AG09309 (cell line): ENCODE data around the gene PCSK1.

Experiments
- DNase-seq: peaks from one replicate; pipeline ENCODE4 v3.0.0-alpha.2; 2010; ENCODE audit warnings: low read depth
- H3K4me3 ChIP-seq: 2 replicates; pipeline ENCODE4 v1.5.1; 2011; ENCODE audit warnings: mild to moderate bottlenecking, low read depth, low read length, moderate library complexity; ENCODE audit not compliant: control insufficient read depth
- TF ChIP-seq, protein P1 (sequence below): IDR thresholded peaks from 2 replicates; pipeline ENCODE4 v1.5.1; 2011; ENCODE audit warnings: mild to moderate bottlenecking, low read depth, low read length, inconsistent platforms; ENCODE audit not compliant: insufficient read depth, control insufficient read depth; ENCODE audit errors: missing control alignments

Gene PCSK1

DNA sequence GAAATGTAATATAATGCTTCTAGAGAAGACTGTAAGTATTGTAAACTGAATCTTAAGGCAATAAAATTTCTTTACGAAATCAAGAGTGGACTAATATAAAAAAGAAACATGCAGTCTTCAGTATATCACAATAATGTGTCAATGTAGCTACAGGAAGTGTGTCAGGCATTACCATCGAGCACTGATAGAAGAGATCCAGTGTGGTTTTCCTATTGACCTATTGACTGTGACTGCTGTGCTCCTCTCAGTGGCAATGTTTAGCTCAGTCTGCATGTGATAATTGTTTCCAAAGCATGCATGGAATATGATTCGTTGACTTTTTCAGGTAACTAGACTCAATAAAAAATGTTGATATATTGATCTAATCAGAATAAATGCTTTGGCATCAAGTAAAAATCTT, 20.3 kb upstream of the PCSK1 start:
- TF ChIP-seq, protein P1, sequence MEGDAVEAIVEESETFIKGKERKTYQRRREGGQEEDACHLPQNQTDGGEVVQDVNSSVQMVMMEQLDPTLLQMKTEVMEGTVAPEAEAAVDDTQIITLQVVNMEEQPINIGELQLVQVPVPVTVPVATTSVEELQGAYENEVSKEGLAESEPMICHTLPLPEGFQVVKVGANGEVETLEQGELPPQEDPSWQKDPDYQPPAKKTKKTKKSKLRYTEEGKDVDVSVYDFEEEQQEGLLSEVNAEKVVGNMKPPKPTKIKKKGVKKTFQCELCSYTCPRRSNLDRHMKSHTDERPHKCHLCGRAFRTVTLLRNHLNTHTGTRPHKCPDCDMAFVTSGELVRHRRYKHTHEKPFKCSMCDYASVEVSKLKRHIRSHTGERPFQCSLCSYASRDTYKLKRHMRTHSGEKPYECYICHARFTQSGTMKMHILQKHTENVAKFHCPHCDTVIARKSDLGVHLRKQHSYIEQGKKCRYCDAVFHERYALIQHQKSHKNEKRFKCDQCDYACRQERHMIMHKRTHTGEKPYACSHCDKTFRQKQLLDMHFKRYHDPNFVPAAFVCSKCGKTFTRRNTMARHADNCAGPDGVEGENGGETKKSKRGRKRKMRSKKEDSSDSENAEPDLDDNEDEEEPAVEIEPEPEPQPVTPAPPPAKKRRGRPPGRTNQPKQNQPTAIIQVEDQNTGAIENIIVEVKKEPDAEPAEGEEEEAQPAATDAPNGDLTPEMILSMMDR = no peak
- H3K4me3 ChIP-seq = no peak overlapping the region
- DNase-seq = no peak

DNA sequence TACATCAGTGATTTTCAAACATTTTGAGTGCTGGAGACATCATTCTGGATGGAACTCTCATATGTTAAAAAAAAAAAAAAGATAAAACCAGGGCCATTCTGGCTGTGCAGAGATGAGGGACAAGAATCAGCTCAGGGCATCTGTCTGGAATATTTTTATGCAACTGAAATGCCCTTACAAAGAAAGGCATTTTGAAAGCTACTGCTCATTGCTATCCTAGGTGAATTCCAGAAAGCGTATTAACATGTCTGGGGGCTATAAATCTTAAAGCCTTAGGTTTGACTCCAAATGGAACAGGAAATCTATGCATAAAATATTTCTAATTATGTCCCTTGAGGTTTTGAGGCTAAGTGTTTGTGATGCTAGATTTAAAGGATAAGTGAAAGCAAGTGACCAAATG, 14.9 kb upstream of the PCSK1 start:
- H3K4me3 ChIP-seq = no peak overlapping the region
- DNase-seq = no peak
- TF ChIP-seq, protein P1 = no peak

GRCh38 chr5:96440185-96440538, 7.1 kb upstream of the PCSK1 start:
- DNase-seq = no peak
- no peak overlapping the region for H3K4me3 ChIP-seq
- TF ChIP-seq, protein P1 = no peak

DNA sequence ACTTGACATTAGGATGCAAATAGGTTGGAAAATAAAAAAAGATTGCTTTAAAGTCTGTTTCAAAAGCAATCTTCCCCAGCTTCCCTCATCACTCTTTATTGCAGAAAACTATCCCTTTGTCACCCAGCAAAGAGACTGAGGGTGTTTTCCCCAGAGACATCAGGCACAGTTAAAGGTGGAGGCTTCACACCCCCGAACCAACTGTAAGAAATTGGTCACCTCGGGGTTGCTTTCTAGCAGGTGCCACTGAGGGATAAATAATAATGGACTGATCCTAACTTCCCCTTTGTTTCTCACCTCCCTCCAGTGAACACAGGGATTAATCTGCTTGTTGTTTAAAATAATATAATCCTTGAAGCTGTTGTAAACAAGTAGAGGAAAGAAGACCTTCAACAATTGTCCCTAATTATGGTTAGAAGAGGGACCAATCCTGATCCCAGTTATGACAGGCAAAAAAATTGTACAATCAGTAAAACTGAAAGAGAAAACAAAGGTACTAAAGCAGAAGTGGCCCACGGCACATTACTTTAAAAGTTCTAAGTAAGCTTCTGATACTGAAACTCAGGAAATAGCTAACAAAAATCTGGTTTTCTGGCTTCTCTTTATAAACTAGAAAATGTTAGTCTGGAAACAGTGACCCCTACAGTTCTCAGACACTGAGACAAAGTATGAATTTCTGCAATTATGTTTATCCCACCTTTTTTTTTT, 6.6 kb upstream of the PCSK1 start:
- no peak overlapping the region for H3K4me3 ChIP-seq
- TF ChIP-seq, protein P1 = peak; percentile 19
- no peak for DNase-seq

- TF ChIP-seq, protein P1 = no peak
- peak; percentile 25 for DNase-seq
- no peak overlapping the region for H3K4me3 ChIP-seq
Measured at GRCh38 chr5:96434201-96434645, 1.2 kb upstream of the PCSK1 start.

DNA sequence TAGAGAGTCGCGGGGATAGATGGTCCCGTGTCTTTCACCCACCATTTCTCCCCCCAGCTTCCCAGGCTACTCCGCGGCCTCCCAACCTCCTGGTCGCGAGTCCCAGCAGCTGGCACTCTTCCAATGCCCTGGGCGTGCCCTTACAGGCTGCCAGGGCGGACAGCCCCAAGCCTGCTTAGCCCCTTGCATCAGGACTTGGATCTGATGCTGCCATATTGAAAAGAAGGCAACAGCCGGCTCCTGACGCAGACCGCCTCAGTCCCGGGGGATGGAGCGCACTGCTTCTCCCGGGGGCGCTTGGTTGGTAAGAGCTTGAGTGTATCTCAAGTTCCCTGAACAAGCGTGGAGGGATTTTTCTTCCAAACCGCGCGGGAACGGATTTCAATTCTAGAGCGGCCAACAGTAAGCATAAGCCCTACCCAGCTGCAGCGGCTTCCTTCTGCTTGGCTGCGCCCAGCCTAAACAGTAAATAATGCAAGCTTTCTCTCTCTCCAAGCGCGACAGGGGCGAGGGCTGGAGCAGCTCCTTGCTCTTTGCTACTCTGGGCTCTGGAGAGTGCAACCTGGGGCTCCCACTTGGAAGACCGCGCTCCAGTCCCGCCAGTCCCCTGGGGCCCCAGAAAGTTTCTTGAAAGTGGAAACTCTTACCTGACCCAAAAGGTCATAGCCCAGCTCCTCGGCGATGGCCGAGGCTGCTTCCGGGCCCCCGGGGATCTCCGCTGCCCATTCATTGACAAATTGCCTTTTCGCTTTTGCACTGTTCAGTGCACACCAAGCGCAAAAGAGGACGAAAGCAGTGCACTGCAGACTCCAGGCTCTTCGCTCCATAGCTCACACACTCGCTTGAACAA, 607 bp downstream of the PCSK1 start:
- TF ChIP-seq, protein P1 = no peak
- no peak overlapping the region for H3K4me3 ChIP-seq
- no peak for DNase-seq
